Islet precursor cell (in vitro differentiated cells): ENCODE results near the gene MYBPC3.
A peak's percentile ranks its signal among the peaks of the same experiment; 100 is the strongest.

Experiments
- DNase-seq: peaks from one replicate; pipeline ENCODE4 v3.0.0-alpha.2; 2018

The MYBPC3 gene

GRCh38 chr11:47383071-47383470, 30.6 kb upstream of the MYBPC3 start:
- DNase-seq, result no peak

DNA sequence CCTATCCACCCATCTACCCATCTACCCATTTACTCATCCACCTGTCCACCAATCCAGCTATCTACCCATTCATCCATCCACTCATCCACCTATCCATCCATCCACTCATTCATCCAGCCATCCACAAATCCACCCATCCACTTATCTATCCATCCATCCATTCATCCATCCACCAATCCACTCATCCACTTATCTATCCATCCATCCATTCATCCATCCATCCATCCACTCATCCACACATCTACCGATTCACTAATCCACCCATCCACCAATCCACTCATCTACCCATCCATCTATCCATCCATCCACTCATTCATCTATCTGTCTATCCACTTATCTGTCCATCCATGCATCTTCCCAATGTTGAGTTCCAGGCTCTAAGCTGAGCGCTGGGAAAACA, 27.6 kb upstream of the MYBPC3 start:
- DNase-seq, result no peak

DNA sequence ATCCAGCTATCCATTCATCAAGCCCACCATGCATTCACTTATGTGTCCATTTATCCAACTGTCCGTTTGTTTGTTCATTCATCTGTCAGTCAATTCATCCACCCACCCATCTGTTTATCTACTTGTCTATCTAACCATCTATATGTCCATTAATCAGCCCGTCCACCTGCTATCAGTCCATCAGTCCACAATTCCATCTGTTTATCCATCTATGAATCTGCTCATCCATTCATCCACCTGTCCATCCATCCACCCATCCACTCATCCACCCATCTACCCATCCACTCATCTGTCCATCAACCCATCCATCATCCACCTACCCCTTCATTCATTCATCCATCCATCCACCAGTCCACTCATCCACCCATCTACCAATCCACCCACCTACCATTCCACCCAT, 26.8 kb upstream of the MYBPC3 start:
- no peak for DNase-seq

GRCh38 chr11:47378836-47379170, 26.3 kb upstream of the MYBPC3 start:
- DNase-seq, result no peak

GRCh38 chr11:47378010-47378835, 25.7 kb upstream of the MYBPC3 start, which contains the start of gene SPI1:
SPI1 (minus strand) TSS chr11:47378547; CDS start chr11:47378353, 194 bp downstream.
- DNase-seq, result no peak

GRCh38 chr11:47377571-47378009, 25.1 kb upstream of the MYBPC3 start:
- DNase-seq, result no peak

- no peak for DNase-seq
Measured at GRCh38 chr11:47376525-47377371, 24.2 kb upstream of the MYBPC3 start.

GRCh38 chr11:47376107-47376524, 23.6 kb upstream of the MYBPC3 start:
- no peak for DNase-seq

GRCh38 chr11:47375546-47376085, 23.1 kb upstream of the MYBPC3 start:
- no peak for DNase-seq

- DNase-seq, result no peak
Measured at GRCh38 chr11:47375020-47375419, 22.5 kb upstream of the MYBPC3 start.

DNA sequence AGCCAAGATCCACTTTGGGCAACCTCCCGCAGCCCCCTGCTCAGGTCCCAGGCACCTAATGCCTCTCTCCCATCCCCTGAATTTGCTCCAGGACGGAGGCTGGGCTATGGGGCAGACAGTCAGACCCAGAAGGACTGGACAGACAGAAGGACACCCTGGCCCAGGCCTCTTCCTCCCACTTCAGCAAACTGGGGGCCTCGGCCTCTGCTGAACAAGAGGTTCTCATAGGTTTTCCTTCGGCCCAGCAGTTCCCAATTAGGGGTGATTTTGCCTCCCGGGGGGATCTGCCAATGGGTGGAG, 22.2 kb upstream of the MYBPC3 start:
- DNase-seq, result no peak

GRCh38 chr11:47373876-47374719, 21.6 kb upstream of the MYBPC3 start:
- DNase-seq, result peak; percentile 89

- DNase-seq, result no peak
Measured at GRCh38 chr11:47372422-47372821, 19.9 kb upstream of the MYBPC3 start.

- no peak for DNase-seq
Measured at GRCh38 chr11:47369676-47370075, 17.2 kb upstream of the MYBPC3 start.

DNA sequence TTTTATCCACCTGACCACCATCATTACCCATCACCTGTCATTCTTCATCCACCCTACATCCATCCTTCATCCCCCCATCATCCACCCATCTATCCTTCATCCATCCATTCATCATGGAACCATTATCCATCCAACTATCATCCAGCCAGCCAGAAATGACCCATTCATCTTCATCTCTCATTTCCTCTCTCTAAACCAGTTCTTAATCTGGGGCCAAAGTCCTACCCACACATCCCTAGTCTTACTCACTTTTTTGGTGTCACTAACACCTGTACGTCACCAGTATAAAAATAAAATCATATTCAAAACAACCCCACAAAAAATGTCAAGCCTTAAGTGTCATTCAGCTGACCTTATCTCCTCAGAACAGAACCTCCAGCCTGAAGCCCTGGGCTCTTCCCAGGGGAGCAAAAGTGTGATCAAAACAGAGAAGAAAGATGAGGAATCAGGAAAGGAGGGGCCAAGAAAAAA, 13.6 kb upstream of the MYBPC3 start:
- no peak for DNase-seq

- no peak for DNase-seq
Measured at GRCh38 chr11:47361419-47361818, 8.9 kb upstream of the MYBPC3 start.

GRCh38 chr11:47360341-47360740, 7.8 kb upstream of the MYBPC3 start:
- DNase-seq, result no peak

DNA sequence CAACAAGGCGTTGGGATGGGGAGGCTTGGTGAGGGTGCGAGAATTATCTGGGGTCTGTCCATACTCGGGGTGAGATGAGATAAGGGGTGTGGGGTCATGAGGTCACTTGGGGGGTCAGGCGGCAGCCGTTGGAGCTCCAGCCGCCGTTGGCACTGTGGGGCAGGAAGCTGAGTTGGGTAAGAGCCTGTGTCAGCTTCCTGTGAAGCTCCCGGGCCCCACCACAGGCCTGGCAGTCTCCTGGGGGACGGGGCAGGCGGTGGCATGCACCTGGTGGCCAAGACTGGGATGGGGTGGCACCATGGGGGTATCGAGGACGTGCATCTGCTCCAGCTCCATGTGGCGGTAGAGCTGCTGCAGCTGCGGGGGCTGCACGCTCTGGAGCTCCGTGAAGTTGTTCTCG, 7.1 kb upstream of the MYBPC3 start:
- DNase-seq, result no peak

DNA sequence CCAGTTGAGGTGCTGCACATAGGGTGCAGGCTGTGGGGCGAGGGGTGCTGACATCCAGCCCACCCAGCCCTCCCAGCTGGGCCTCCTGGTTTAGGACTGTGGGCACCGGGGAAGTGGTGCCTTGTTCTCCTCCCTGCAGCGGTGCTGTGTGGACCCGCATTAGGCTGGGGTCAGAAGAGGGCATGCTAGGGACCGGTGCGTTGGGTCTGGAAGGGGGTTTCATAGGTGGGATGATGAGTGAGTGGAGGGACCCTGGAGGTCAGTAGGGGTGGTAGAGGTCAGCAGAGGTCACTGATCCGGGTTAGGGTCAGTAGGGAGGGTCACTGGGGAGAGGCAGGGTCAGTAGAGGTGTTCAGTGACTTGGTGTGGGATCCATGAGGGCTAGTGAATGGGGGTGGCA, 6.7 kb upstream of the MYBPC3 start:
- no peak for DNase-seq

- DNase-seq, result no peak
Measured at GRCh38 chr11:47358731-47359051, 6.2 kb upstream of the MYBPC3 start.

DNA sequence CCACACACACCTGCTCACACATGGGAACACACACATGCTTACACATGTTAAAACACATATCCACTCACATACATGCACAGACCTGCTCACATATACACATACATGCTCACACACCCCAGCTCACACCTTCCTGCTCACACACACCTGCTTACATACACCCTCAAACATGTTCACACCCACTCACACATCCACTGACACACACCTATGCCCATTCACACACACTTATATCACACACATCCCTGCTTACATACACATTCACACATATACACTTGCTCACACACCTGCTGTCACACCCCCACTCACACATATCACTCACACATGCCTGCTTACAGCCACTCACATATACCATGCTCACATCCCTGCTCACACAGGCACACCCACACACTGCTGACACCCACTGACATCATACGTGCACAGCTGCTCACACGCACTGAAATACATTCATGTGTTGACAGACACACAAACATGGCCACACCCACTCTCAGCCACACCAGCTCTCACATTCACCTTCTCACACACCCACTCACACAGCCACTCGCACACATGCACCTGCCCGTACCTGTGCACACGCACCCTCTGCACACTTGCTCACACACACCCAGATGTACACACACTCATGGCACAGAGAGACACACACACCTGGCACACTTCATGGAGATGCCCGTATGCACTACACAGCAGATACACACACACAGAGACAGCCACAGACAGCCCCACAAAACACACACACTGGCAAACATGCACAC, 5.7 kb upstream of the MYBPC3 start:
- no peak for DNase-seq

- no peak for DNase-seq
Measured at GRCh38 chr11:47356998-47357329, 4.5 kb upstream of the MYBPC3 start.
